ENCODE results near the gene CASP7.

The CASP7 gene

DNA sequence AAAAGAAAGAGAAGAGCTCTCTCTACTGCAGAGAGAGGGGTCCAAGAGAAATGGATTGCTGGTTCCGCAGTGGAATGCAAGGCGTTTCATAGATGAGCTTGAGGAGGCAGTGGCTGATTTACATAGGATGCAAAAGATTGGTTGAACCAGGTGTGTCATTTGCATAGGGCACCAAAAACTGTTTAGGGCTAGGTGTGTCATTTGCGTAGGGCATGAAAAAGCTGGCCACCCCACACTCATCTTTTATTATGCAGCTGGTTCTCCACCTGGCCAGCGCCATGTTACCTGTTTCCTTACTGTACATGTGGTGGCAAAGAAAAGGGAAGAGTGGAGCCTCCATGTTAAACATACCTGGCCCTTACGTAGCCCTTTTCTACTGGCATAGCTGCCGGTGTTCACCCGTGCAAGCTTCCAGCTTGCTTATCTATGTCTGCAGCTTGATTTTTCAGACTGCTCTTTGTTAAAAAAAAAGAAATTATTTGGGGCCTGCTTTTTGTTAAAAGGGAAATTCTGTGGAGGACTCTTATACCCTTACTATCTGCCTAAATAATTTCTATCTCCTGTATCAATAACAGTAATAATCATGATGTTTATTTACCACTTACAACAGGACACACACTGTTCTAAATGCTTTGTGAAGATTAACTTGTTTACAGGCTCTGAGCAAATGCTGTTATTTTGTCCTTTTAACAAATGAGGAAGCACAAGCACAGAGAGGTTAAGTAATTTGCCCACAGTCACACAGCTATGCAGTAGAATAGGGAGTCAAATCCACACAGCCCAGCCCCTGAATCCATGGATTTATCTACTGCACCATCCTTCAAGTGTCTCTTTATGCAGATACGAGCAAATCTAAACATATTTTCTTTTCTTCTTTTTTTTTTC lies 33.3 kb downstream of the CASP7 start:
- DNase-seq (ENCODE audit: low read depth) = no peak

DNA sequence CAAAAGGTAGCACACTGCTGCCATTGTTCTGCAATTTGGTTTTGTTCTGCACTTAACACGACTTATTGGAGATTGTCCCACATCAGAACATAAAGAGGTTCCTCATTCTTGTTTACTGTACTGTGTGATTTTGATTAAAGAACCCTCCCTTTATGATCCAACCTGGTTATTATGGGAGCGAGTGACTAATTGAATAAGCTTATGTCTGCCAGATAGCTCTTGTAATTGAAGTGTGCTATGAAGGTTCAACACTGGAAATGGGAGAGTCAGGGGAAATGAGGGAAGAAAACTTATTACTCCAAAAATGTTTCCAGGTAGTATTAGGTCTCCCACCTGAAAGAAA lies 33.9 kb downstream of the CASP7 start:
- DNase-seq (ENCODE audit: low read depth) = no peak

DNA sequence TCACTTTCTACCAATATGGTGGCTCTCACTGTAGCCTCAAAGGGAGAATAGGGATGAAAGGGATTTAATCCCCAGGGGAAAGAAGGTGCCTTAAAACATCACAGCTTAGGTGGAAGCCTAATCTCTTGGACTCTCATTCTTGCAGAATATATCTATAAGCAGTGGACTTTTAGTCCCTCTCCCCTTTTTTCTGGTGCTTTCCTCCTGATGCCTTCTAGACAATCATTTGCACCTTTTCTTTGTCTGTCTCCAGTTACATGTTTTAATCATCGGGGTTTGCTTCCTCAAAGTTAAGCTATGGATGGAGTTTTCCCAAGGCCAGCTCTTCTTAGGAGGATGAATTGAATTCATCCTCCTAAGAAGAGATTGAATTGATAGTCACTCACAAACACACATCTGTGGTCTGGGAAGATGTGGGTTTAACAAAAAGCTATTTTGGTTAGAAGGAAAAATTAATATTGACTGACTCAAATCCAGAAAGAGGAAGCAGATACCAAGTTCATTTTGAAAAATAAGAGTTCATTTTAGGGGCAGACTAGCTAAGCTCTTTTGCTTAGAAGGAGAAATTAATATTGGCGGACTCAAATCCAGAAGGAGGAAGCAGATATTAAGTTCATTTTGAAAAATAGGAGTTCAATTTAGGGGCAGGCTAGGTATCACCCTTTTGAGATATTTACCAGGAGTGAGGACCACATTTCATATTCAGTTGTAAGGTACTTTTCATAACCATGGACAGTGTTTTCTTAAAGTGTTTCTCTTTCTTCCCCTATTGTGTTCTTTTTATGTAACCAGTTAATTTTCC lies 36.6 kb downstream of the CASP7 start:
- DNase-seq (ENCODE audit: low read depth) = no peak

DNA sequence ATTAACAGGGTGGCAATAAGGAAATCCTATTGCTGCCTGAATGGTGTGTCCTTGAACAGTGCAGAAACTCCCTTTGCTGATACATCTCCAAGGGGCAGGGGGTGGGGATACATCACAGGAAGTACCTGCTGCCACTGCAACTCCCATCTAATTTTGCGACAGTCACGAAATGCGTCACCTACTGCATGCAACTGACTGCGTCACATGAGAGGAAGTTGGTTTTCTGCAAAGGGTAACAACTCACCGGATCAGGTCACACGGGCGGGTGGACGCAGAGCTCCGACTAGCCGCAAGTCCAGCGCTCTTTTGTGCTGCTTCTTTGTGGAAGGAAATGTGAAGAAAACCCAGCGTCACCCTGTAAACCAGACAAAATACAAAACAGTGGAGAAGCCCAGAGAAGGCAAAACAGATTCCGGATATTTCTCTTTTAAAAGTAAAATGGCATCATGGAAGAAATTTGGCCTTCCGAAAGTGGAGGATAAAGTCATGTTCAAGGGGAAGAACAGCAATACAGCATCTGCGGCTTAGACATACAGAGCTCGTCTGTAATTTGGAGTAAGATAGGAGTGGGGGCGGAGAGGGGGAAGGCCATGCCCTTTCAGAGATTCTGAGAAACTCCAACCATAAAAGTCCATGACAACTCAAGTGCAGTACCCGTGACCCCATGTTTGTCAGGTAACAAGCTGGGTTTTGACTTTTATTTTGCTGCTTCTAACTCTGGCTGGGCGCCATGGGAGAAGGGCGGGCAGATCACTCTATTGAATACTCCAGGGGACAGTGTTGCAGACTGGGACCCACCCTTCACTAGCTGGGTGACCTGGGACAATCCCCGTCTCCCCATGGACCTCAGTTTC lies 39.5 kb downstream of the CASP7 start:
- DNase-seq (ENCODE audit: low read depth) = no peak

DNA sequence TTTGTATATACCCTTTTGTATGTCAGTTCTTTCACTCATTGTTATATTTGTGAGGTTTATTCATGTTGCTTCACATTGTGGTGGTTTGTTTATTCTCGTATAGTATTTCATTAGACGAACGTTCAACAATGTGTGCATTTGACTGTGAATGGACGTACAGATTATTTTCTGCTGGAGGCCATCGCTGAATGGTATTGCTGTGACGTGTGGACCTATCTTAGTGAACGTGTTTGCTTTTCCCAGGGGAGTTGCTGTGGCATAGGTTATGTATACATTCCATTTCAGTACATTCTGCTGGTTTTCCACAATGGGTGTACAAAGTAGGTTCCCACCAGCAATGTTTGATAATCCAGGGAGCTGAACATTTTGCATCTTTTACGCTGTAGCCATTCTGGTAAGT lies 40.7 kb downstream of the CASP7 start:
- no peak for DNase-seq (ENCODE audit: low read depth)

DNA sequence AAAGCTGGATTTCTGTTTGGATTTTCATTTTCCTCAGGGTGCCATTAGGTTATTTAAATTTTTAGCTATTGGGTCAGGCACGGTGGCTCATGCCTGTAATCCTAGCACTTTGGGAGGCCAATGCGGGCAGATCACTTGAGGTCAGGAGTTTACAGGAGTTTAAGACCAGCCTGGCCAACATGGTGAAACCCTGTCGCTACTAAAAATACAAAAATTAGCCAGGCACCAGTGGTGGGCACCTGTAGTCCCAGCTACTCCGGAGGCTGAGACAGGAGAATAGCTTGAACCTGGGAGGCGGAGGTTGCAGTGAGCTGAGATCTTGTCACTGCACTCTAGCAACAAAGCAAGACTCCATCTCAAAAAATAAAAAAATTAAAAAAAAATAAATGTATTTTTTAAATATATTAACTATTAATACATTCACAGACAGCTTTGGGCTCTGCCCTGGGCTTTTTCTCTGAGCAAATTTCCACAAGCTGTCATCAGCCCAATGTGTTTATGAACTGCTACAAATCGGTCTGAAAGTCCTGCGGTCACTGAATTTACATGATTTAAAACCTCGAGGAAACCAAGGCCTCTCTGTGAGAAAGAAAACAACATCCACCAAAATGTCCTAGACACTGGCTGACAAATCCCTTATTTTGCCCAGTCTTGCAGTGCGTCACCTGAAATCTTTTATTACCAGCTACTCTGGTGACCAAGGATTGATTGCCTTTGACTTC lies 52.6 kb downstream of the CASP7 start:
- DNase-seq (ENCODE audit: low read depth) = no peak

DNA sequence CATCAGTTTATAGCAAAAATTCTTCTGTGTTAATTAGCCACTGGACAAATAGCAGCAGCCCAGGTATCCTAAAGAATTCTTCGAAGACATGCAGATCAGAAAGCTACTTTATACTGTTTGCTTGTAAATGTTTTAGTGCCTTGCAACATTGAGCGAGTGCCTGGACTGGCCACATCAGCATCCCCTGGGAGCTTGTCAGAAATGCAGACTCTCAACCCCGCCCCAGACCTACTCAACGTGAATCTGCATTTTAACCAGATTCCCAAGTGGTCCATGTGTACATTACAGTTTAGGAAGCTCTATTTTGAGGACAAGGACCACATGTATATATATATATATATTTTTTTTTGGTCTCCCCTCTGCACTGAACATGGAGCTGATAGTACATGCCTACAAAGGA lies 53.3 kb downstream of the CASP7 start:
- DNase-seq (ENCODE audit: low read depth) = no peak

DNA sequence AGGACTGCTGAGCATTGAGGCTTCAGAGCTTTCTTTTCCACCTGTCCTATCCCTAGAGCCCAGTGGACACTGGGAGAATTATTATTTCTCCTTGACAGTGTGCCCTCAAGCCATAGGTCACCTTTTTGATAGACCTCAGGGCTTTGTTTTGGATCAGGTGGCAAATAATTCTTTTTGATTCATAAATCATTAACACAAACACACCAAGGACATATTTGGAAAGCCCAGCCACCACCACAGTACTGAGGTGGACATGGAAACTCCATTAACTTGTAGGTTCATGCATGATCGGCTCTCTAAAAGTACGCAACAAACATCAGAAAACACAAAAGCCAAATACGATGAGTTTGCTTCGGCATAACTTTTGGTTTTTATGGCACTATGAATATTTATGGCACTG lies 53.9 kb downstream of the CASP7 start:
- no peak for DNase-seq (ENCODE audit: low read depth)

DNA sequence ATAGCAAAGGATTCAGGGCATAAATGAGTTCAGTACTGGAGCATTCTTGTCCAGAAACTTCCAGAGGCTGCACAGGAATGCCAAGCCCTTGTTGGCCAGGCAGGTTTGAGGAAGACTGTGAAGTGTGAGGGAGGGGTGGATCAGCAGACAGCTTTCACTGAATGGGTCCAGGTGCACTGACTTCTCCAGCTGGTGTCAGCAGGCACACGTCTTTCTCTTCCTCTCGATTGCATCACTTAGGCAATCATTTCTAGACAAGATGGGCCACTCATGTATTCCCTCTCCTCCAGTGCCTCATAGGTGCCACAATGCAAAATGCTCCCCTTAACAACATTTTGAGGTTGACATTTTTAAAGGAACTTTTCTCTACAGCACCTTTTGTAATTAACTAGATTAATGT lies 56.2 kb downstream of the CASP7 start:
- DNase-seq (ENCODE audit: low read depth) = no peak

DNA sequence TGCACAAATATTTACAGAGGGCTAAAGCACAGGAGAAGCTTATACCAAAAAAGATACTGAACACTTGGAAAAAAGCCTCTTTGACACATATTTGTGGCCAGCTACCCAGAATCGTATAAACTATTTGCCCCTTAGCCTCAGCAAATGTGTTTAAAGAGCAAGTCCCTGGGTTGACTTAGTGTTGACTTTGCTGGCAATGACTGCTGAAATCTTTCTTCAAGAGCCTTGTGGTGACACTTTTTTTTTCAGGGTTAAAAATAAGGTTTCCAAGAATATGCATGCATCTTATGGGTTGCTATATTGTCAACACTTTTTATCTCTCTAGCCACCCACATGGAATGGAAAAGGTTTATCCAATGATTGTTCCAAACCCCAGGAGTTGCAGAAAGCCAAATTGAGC lies 56.9 kb downstream of the CASP7 start:
- no peak for DNase-seq (ENCODE audit: low read depth)

DNA sequence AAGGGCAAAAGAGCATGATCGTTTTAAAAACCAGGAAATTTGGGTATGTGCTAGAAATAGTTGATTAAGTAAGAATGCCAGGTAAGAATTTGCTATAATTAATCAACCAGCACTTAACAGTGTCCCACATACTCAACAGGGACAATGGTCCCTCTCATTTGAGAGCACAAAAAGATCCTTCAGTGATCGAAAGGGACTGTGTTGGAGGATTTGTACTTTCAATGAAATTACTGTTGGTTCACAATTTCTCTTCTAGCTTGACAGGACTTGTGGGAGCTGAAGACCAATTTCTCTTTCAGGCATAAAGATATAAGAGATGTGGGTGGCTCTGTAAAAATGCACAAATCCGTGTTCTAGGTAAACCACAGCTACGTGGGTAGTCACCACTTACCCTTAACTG lies 59.3 kb downstream of the CASP7 start:
- DNase-seq (ENCODE audit: low read depth) = no peak

DNA sequence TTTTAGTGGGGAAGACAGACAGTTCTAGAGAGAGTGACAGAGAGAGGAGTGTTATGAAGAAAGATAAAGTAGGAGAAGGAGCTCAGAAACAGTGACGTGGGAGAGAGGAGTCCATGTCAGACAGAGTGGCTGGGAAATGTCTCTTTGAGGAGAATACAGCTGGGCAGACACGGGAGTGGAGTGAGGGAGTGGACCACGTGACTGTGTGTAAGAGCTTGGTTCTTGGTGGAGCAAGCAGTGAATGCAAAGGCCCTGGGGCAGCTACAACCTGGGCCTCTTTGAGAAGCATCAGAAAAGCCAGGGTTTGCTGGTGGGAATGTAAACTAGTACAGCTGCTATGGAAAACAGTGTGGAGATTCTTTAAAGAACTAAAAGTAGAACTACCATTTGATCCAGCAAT lies 59.9 kb downstream of the CASP7 start:
- no peak for DNase-seq (ENCODE audit: low read depth)

DNA sequence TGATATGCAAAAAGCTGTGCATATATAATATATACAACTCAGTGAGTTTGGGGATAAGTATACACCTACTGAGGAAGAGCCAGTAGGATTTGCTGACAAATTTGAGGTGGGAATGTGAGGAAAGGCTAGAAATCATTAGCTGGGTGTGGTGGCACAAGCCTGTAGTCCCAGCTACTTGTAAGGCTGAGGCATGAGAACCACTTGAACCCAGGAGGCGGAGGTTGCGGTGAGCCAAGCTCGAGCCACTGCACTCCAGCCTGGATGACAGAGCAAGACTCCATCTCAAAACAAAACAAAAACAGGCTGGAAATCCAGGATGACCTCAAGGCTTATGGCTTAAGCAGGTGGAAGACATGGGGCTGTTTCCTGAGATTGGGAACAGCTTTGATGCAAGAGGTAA lies 61.1 kb downstream of the CASP7 start:
- no peak for DNase-seq (ENCODE audit: low read depth)

DNA sequence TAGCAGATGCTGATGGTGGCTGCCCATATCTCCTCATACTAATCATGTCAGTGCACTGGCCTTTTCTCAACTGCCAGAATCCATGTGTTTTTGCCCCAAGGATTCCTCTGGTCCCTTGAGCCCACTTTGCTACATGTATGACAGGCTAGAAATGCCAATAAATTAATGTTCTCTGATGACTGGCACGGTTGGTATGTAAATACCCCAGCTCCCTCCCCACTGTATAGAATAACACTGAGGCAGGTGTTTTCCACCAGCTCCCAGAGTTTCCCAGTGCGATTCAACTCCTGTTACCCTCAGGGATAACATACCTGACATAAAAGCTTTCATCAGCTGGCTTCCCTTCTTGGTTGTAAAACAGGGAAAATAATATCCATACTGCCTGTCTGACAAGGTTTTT lies 62.8 kb downstream of the CASP7 start:
- DNase-seq (ENCODE audit: low read depth) = no peak

DNA sequence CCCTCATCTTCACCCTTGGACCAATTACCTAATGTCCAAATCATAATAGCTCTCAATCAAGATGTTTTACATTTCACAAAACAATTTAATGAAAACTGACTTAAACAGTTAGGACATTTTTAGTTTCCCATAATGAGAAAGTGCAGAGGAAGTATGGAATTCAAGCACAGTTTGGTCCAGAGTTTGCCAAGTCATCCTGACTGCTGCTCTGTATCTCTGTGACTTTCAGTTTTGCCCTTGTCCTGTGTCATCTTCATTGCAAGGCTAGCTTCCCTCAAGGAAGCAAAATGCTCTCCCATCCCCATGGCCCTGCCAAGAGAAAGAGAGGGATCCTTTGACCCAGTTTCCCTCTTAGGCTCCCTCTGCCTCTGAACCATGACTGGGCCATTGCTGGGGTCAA lies 63.9 kb downstream of the CASP7 start:
- DNase-seq (ENCODE audit: low read depth) = no peak

DNA sequence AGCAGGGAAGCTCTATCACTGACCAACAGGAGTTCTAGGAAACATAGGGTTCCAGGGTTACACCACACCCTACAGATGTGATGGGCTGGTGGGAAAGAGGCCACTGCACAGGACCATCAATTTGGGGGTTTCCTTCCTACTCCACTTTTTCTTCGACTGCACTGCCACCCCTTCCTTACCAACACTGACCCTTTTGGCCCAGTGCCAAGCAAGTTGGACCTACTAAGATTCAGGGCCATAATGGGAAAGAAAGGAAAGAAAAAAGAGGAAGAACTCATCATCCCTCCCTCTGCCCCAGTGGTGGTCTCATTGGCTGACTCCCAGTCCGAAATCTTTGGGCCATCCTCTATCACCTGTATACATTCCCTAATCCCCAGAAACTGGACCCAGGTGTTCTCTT lies 65.7 kb downstream of the CASP7 start:
- DNase-seq (ENCODE audit: low read depth) = no peak

DNA sequence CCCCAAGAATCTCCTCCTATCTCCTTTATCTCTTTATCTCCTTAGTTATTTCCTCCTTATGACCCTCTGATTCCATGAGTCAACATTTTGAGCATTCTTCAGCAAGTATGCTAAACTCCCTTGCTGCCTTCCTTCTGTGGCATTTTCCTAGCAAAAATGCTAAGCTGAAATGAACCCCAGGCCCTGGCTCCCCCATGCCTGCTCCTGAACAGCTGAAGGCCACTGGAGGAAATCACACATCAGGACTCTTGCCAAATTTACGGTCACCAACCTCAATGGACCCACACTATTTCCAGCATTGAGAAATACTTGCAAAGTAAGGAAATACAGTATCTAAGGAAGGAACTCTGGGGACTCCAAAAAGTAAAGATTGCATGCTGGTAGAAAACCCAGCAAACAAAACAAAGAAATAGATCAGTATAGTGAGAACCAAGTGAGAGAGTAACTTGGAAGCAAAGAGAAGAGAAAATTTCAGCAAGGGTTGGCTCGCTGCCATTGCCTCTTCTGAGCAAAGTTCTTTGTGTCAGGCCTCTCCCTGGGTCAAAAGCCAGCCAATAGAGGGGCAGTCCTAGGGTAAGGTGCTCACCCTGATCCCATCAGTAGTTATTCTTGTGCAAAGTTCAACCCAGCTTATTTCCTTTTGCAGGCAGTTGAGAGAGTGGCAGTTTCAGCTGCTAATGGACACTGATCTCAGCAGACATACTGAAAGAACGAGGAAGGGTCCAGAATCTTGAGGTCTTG lies 66.7 kb downstream of the CASP7 start:
- no peak for DNase-seq (ENCODE audit: low read depth)

DNA sequence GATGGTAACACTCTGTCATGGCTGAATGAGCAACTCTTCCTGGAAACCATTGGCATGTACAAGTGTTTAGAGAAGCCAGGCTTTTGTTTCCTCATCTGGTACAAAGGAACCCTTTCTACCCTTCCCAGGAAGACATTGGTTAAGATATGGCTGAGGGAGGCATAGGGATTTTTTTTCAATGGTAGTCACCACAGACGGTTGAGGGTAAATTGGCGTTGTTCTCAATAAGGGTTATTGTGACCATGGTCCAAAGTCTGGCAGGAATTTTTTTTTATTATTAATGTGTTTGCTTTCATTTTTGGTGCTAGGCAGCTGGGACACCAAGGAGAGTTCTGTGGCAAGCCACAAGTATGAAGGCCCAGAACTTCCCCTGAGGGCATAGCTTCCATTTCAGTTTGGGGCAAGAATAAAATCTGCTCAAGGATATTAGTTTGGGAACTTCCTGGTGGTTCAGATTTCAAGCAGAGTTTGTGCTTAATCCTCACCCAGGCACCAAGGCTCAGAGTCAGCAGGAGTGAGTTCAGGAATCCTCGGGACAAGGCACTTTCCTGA lies 71.5 kb downstream of the CASP7 start, which contains the start of gene PLEKHS1:
Gene PLEKHS1, plus strand, starts transcription at position 502 of the 552 bp plus-strand sequence. CDS start 3,596 bp downstream, outside the sequence.
- no peak for DNase-seq (ENCODE audit: low read depth)

DNA sequence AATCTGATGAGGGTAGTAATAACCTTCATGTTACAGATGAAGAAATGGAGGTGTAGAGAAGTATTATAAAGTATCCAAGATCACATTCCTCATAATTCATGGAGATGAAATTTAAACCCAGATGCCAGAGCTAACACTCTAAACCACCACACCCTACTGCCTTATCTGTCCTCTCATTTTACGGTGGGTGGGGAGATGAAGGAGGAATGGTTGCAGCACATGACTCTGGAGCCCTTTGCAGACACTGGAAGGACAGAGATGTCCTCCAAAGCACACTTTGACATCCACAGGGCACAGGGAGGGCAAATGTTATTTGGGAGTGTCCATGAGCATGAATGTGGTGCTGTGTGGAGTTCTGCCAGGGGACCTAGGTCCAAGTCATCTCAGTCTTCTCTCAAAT lies 72.8 kb downstream of the CASP7 start:
- DNase-seq (ENCODE audit: low read depth) = no peak

DNA sequence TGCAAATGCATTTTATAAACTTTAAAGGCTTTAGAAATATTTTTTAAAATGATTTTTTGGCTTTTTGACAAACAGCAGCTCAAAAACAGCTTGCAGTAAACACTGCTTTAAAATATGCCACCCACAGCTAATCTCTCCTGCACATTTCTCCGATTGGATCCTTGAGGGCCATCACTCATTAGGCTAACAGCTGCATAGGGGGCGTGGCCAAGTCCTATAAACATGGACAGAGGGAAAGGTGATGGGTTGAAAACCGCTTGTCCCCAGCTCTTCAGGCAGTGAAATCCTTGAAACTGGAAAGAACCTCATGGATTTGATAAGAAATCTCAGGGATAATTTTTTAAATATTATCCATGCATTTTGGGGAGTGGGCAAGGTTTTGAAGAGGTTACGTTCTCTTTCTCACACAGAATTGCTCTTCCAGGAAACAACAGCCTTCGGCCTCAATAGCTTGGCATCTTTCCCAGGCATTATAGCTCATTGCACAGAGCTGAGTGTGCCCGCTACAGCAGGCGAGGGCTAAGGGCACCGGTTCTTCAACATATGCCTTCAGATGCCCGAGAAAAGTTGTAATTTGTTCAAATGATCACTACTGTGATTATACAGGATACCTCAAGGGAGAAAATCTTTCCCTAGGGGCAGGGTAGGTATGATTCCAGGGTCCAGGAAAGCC lies 73.4 kb downstream of the CASP7 start:
- no peak for DNase-seq (ENCODE audit: low read depth)
